OCI-LY7 (cell line): ENCODE measurements around the gene KCNJ2. TPM values are rescaled to one million over a fixed set of nuclear protein-coding genes. Genes with fewer than 3 reads are reported as not detected.

Experiments used
- BruUV-seq: library from RNA; stranded (reverse); fragments of 400-500 nt; replicated peaks from 2 replicates; lab custom pipeline; 2021; lab: Mats Ljungman, UMichigan
- CTCF ChIA-PET: fragments of 300-600 bp; sonication (Branson Sonifier 250); formaldehyde crosslinking; loops from one replicate; lab custom pipeline; 2022; ENCODE audit warnings: antibody characterized with exemption; ENCODE audit not compliant: unreplicated experiment; lab: Charles Lee
- POLR2A ChIA-PET: fragments of 300-600 bp; sonication (Branson Sonifier 250); formaldehyde crosslinking; loops from one replicate; lab custom pipeline; 2022; ENCODE audit warnings: antibody characterized with exemption; lab: Charles Lee
- DNase-seq: peaks from one replicate; pipeline ENCODE4 v3.0.0-alpha.2; 2015; ENCODE audit warnings: low spot score
- H2AFZ ChIP-seq: fragments of 200-600 bp; sonication (generic), shearing (Covaris generic); 2 replicates; pipeline ENCODE4 v1.6.1; 2014; ENCODE audit warnings: mild to moderate bottlenecking, antibody characterized with exemption, low read length, moderate library complexity
- H3K27ac ChIP-seq: fragments of 200-600 bp; sonication (generic); 2 replicates; pipeline ENCODE4 v1.5.1; 2014; ENCODE audit warnings: mixed run types, low read depth, mild to moderate bottlenecking, moderate library complexity, low read length, inconsistent platforms; ENCODE audit not compliant: poor library complexity, severe bottlenecking
- H3K36me3 ChIP-seq: fragments of 200-600 bp; sonication (generic); 2 replicates; pipeline ENCODE4 v1.6.1; 2014; ENCODE audit warnings: mild to moderate bottlenecking, antibody characterized with exemption, low read length, moderate library complexity, mixed read lengths; ENCODE audit not compliant: insufficient read depth
- H3K4me1 ChIP-seq: fragments of 200-600 bp; sonication (generic); 2 replicates; pipeline ENCODE4 v1.5.1; 2014; ENCODE audit warnings: mild to moderate bottlenecking, low read length; ENCODE audit not compliant: insufficient read depth, poor library complexity, severe bottlenecking
- H3K4me2 ChIP-seq: fragments of 200-600 bp; sonication (generic); 2 replicates; pipeline ENCODE4 v1.6.1; 2014; ENCODE audit warnings: mild to moderate bottlenecking, low read length
- H3K4me3 ChIP-seq: fragments of 200-600 bp; sonication (generic); 2 replicates; pipeline ENCODE4 v1.5.1; 2014; ENCODE audit warnings: mild to moderate bottlenecking, low read depth, low read length; ENCODE audit not compliant: poor library complexity, severe bottlenecking
- H3K79me2 ChIP-seq: fragments of 200-600 bp; sonication (generic); 2 replicates; pipeline ENCODE4 v1.6.1; 2016; ENCODE audit warnings: low read depth, mild to moderate bottlenecking, low read length, moderate library complexity, mixed read lengths; ENCODE audit not compliant: insufficient read depth
- H3K9me2 ChIP-seq: fragments of 200-600 bp; sonication (generic); 2 replicates; pipeline ENCODE4 v1.6.1; 2016; ENCODE audit warnings: mild to moderate bottlenecking, low read length, mixed read lengths; ENCODE audit not compliant: insufficient read depth
- H3K9me3 ChIP-seq: fragments of 200-600 bp; sonication (generic); 2 replicates; pipeline ENCODE4 v1.6.1; 2014; ENCODE audit warnings: mild to moderate bottlenecking, mixed run types, low read length, mixed read lengths
- H4K20me1 ChIP-seq: fragments of 200-600 bp; sonication (generic); 2 replicates; pipeline ENCODE4 v1.6.1; 2014; ENCODE audit warnings: mild to moderate bottlenecking, antibody characterized with exemption, low read length, moderate library complexity, mixed read lengths; ENCODE audit not compliant: insufficient read depth
- EZH2phosphoT487 ChIP-seq: fragments of 200-600 bp; sonication (generic); IDR thresholded peaks from 2 replicates; pipeline ENCODE4 v1.6.1; 2018; ENCODE audit warnings: low read depth, borderline replicate concordance, mild to moderate bottlenecking, mixed run types, antibody characterized with exemption, low read length, moderate library complexity, mixed read lengths
- intact Hi-C: fragments of 100-400 bp; cut with micrococcal nuclease; formaldehyde crosslinking; loops from one replicate; pipeline ENCODE4 v1.10.0; 2022; ENCODE audit not compliant: unreplicated experiment
- total RNA-seq, 2 experiments: library from RNA; depleted of rRNA in 1 of 2; stranded (reverse); fragments of >200 nt in 1 of 2; shearing (Covaris generic) in 1 of 2; gene quantifications; 2 replicates each; pipeline ENCODE4 v1.2.3, GENCODE V29; 2014 to 2022
- TF ChIP-seq, protein P1 (sequence below): fragments of 200-600 bp; sonication (generic); conservative IDR thresholded peaks from 2 replicates; pipeline ENCODE4 v1.5.1; 2014; ENCODE audit warnings: mild to moderate bottlenecking, antibody characterized with exemption, low read length, moderate library complexity, mixed read lengths

The KCNJ2 gene
- total RNA-seq, 2 experiments from 2014 or later: 0.55 to 0.88 TPM

DNA sequence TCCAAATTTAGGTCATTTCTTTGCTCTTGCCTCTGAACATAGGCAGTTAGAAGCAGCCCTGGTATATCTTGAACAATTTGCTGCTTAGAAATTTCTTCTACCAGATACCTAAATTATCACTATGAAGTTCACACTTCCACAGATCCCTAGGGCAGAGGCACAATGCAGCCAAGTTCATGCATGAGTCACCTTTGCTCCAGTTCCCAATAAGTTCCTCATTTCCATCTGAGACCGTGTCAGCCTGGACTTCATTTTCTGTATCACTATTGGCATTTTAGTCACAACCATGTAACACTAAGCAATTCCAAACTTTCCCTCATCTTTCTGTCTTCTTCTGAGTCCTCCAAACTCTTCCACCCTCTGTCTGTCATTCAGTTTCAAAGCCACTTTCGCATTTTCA, 49.3 kb upstream of the KCNJ2 start:
- BruUV-seq: no TSS peak
- no peak overlapping the region for H2AFZ ChIP-seq
- TF ChIP-seq EZH2phosphoT487: no peak
- TF ChIP-seq, protein P1, sequence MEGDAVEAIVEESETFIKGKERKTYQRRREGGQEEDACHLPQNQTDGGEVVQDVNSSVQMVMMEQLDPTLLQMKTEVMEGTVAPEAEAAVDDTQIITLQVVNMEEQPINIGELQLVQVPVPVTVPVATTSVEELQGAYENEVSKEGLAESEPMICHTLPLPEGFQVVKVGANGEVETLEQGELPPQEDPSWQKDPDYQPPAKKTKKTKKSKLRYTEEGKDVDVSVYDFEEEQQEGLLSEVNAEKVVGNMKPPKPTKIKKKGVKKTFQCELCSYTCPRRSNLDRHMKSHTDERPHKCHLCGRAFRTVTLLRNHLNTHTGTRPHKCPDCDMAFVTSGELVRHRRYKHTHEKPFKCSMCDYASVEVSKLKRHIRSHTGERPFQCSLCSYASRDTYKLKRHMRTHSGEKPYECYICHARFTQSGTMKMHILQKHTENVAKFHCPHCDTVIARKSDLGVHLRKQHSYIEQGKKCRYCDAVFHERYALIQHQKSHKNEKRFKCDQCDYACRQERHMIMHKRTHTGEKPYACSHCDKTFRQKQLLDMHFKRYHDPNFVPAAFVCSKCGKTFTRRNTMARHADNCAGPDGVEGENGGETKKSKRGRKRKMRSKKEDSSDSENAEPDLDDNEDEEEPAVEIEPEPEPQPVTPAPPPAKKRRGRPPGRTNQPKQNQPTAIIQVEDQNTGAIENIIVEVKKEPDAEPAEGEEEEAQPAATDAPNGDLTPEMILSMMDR: no peak
- no peaks in the 10 kb centered on the region for H3K4me1 ChIP-seq
- no peaks in the 10 kb centered on the region for H4K20me1 ChIP-seq
- H3K27ac ChIP-seq: no peak overlapping the region
- no peak overlapping the region for H3K4me3 ChIP-seq
- DNase-seq: no peak
- H3K79me2 ChIP-seq: no peaks in the 10 kb centered on the region
- intact Hi-C loops: no loop called here
- no peaks in the 10 kb centered on the region for H3K9me3 ChIP-seq
- no peak overlapping the region for H3K4me2 ChIP-seq
- H3K9me2 ChIP-seq: no peaks in the 10 kb centered on the region
- no peaks in the 10 kb centered on the region for H3K36me3 ChIP-seq
- CTCF ChIA-PET: no interaction called here
- POLR2A ChIA-PET: no interaction called here

DNA sequence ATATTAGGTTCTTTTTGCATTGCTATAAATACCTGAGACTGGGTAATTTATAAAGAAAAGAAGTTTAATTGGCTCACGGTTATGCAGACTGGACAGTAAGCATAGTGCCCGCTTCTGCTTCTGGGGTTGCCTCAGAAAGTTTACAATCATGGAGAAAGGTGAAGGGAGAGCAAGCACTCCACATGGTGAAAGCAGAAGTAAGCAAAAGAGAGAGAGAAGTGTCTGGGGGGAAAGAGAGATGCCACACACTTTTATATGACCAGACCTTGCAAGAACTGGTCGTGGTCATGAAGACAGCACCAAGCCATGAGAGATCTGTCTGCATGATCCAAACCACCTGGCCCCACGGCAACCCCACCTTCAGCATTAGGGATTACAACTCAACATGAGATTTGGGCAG, 48.9 kb upstream of the KCNJ2 start:
- no peak overlapping the region for H3K4me2 ChIP-seq
- CTCF ChIA-PET: no interaction called here
- H3K9me3 ChIP-seq: no peaks in the 10 kb centered on the region
- no peaks in the 10 kb centered on the region for H3K79me2 ChIP-seq
- no peaks in the 10 kb centered on the region for H3K4me1 ChIP-seq
- intact Hi-C loops: no loop called here
- no peaks in the 10 kb centered on the region for H4K20me1 ChIP-seq
- no peaks in the 10 kb centered on the region for H3K36me3 ChIP-seq
- TF ChIP-seq, protein P1: no peak
- no peak for TF ChIP-seq EZH2phosphoT487
- no peaks in the 10 kb centered on the region for H3K9me2 ChIP-seq
- DNase-seq: no peak
- no peak overlapping the region for H3K27ac ChIP-seq
- no TSS peak for BruUV-seq
- no peak overlapping the region for H3K4me3 ChIP-seq
- POLR2A ChIA-PET: no interaction called here
- H2AFZ ChIP-seq: no peak overlapping the region

DNA sequence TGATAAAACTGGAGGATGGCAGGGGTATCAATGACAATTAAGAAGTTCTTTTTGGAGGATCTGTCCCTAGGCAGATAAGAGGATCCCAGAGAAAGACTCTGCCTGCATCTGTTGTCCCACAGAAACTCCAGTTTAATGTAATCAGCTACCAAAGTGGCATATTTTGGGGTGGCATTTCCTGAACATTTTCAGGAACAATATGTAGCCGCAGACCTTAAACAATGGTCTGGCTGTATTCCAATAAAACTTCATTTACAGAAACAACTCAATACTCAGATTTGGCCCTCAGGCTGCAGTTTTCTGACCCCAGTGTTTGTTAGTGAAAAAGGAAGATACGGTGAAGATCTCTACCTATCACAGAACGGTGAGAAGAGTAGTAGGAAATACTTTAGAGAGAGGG, 48.2 kb upstream of the KCNJ2 start:
- Histone ChIP-seq H2AFZ (no peak overlapping the region), H3K4me3 (no peak overlapping the region), H3K36me3 (no peaks in the 10 kb centered on the region), H3K4me2 (no peak overlapping the region), H3K4me1 (no peaks in the 10 kb centered on the region), H4K20me1 (no peaks in the 10 kb centered on the region), H3K9me3 (no peaks in the 10 kb centered on the region), H3K9me2 (no peaks in the 10 kb centered on the region), H3K27ac (no peak overlapping the region), H3K79me2 (no peaks in the 10 kb centered on the region)
- ChIA-PET CTCF (no interaction called here), POLR2A (interaction anchor here (0.7 kb wide), 1 partner anchor 10 kb away, joined by 3 read pairs; no protein-coding TSS in a partner anchor)
- BruUV-seq: no TSS peak
- no peak for DNase-seq
- intact Hi-C loops: no loop called here
- no peak for TF ChIP-seq EZH2phosphoT487
- TF ChIP-seq, protein P1: no peak
